ENCODE results near the gene RRP8.

GRCh38 chr11:6633422-6634408 is 30.3 kb upstream of the RRP8 start:
- TF ChIP-seq, protein P1, sequence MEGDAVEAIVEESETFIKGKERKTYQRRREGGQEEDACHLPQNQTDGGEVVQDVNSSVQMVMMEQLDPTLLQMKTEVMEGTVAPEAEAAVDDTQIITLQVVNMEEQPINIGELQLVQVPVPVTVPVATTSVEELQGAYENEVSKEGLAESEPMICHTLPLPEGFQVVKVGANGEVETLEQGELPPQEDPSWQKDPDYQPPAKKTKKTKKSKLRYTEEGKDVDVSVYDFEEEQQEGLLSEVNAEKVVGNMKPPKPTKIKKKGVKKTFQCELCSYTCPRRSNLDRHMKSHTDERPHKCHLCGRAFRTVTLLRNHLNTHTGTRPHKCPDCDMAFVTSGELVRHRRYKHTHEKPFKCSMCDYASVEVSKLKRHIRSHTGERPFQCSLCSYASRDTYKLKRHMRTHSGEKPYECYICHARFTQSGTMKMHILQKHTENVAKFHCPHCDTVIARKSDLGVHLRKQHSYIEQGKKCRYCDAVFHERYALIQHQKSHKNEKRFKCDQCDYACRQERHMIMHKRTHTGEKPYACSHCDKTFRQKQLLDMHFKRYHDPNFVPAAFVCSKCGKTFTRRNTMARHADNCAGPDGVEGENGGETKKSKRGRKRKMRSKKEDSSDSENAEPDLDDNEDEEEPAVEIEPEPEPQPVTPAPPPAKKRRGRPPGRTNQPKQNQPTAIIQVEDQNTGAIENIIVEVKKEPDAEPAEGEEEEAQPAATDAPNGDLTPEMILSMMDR (IDR thresholded peaks at IDR 0.05; ENCODE audit: poor library complexity), result no peak
- TF ChIP-seq EZH2 (IDR thresholded peaks at IDR 0.05; ENCODE audit: borderline replicate concordance), result no peak
